IPS-18c (cell line): ENCODE results near the gene RAD51C.
"Not testable (repeated sequence)": the region's sequence is repeated elsewhere in the genome, so short reads cannot be mapped to it uniquely, and the experiment has no call there.

Source experiments
- H3K4me3 ChIP-seq: 2 replicates; pipeline ENCODE4 v1.7.0; 2013; ENCODE audit warnings: low read depth, mild to moderate bottlenecking, low read length, moderate library complexity; ENCODE audit not compliant: insufficient read depth
- H3K9me3 ChIP-seq: one replicate; pipeline ENCODE4 v1.6.1; 2013; ENCODE audit warnings: mild to moderate bottlenecking, low read length, moderate library complexity; ENCODE audit not compliant: control insufficient read depth, insufficient read depth

RAD51C gene

GRCh38 chr17:58758890-58759289, 66.5 kb downstream of the RAD51C start:
- Histone ChIP-seq H3K4me3 (no peak overlapping the region), H3K9me3 (no peaks in the 10 kb centered on the region)

- no peak overlapping the region for H3K4me3 ChIP-seq
- H3K9me3 ChIP-seq = no peaks in the 10 kb centered on the region
Observed at GRCh38 chr17:58759522-58759921, 67.1 kb downstream of the RAD51C start.

- Histone ChIP-seq H3K9me3 (no peaks in the 10 kb centered on the region), H3K4me3 (no peak overlapping the region)
Observed at GRCh38 chr17:58760248-58760647, 67.8 kb downstream of the RAD51C start.

- H3K9me3 ChIP-seq = no peaks in the 10 kb centered on the region
- no peak overlapping the region for H3K4me3 ChIP-seq
Observed at GRCh38 chr17:58763263-58763662, 70.9 kb downstream of the RAD51C start.

- no peaks in the 10 kb centered on the region for H3K9me3 ChIP-seq
- H3K4me3 ChIP-seq = no peak overlapping the region
Observed at GRCh38 chr17:58764373-58764772, 72.0 kb downstream of the RAD51C start.

DNA sequence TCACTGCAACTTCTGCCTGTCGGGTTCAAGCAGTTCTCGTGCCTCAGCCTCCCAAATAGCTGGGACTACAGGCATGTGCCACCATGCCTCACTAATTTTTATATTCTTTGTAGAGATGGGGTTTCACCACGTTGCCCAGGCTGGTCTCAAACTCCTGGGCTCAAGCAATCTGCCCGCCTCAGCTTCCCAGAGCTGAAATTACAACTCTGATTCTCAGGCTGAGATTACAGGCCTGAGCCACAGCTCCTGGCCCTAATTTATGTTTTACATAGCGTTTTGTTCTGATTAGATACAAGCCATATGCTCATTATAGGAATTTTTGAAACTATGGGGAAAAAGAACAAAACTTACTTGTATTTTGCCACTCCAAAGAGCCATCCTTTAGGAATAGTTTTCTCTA, 86.1 kb downstream of the RAD51C start:
- H3K4me3 ChIP-seq, H3K9me3 ChIP-seq: not testable (repeated sequence)

DNA sequence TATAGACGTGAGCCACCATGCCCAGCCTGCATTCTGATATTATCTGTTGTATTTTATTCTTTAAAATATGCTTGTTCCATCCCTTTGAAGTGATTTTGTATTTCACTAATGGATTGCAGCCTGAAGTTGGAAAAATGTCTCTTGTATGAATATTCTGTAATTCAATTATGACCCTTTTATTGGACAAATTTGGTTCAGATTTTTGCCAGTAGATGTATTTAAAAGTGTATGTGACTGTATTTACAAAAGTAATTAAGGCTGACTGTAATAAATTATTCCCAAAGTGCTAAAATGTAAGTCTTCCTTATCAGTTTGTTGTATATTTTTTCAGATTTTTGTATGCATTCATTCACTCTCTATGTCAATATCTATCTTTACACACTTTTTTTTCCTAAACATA, 87.0 kb downstream of the RAD51C start:
- Histone ChIP-seq H3K4me3 (no peak overlapping the region), H3K9me3 (no peaks in the 10 kb centered on the region)

DNA sequence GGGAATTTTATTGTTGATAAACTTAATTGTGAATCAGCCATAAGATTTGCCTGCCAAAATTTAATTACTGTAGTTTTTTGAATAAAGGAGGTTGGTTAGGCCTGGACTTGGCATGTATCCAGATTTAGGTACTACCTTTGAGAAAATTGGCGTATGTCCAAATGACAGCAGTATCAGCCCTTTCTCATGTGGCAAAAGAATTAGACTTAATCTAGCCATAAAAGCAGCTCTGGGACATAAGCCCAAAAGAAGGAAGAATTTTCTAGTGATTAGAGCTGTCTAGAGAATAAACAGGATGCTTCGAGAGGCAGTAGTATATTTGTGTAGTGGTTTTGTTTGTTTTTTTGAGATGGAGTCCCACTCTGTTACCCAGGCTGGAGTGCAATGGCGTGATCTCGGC, 91.0 kb downstream of the RAD51C start:
- H3K9me3 ChIP-seq = no peaks in the 10 kb centered on the region
- no peak overlapping the region for H3K4me3 ChIP-seq

DNA sequence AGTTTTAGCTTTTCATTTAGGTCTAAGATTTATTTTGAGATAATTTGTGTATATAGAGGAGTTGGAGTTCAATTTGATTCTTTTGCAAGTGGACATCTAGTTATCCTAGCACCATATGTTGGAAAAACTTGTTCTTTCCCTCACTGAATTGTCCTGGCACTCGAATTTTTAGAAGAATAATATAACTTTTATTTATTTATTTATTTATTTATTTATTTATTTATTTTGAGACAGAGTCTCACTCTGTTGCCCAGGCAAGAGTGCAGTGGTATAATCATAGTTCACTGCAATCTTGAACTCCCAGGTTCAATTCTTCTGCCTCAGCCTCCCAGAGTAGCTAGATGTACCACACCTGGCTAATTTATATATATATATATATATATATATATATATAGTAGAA, 92.7 kb downstream of the RAD51C start:
- Histone ChIP-seq H3K9me3 (no peaks in the 10 kb centered on the region), H3K4me3 (no peak overlapping the region)
